Epithelial cell of esophagus (primary cell): Measurements from ENCODE around the gene DNAJC13.
A peak's percentile ranks its signal among the peaks of the same experiment; 100 is the strongest.
"Not testable (repeated sequence)": the region's sequence is repeated elsewhere in the genome, so short reads cannot be mapped to it uniquely, and the experiment has no call there.

Source experiments
- DNase-seq: peaks from one replicate; pipeline ENCODE4 v3.0.0; 2010; ENCODE audit warnings: low read depth
- H3K4me3 ChIP-seq: 2 replicates; pipeline ENCODE4 v1.5.1; 2011; ENCODE audit warnings: mild to moderate bottlenecking, low read length, control low read depth
- TF ChIP-seq, protein P1 (sequence below): IDR thresholded peaks from 2 replicates; pipeline ENCODE4 v1.5.1; 2011; ENCODE audit warnings: low read depth, mild to moderate bottlenecking, low read length, control low read depth, inconsistent platforms; ENCODE audit not compliant: insufficient read depth; ENCODE audit errors: missing control alignments

Gene DNAJC13

DNA sequence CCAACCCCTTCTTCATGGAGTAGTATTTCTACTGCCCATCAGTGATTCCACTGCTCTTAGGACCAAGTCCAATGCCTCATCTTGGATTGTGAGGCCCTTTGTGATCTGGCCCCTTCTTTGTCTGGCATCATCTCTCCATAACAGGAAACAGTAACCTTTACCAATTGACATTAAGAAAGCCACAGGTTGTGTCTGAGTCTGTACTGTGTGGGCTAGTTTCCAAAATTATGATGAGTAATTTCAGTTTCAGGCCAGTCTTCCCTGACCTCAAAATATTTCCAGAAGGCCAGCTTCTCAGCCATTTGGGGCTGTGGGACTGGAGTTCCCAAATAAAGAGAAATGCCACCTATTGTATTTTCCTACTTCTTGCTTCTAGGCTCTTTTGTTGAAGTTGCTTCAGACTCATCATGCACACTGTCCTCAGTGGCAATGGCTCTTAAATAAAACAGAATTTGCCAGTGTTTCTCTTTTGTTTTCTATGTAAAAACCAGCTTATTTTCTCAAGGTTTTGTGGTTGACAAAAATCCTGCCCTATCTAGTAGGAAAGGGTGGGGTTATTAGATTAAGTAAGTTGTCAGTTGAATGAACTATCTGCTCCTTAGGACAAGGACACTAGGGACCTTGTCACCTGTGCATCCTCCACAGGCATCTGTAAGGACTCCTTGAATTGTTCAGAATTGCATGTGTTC, 132.7 kb downstream of the DNAJC13 start:
- H3K4me3 ChIP-seq: no peak overlapping the region
- TF ChIP-seq, protein P1, sequence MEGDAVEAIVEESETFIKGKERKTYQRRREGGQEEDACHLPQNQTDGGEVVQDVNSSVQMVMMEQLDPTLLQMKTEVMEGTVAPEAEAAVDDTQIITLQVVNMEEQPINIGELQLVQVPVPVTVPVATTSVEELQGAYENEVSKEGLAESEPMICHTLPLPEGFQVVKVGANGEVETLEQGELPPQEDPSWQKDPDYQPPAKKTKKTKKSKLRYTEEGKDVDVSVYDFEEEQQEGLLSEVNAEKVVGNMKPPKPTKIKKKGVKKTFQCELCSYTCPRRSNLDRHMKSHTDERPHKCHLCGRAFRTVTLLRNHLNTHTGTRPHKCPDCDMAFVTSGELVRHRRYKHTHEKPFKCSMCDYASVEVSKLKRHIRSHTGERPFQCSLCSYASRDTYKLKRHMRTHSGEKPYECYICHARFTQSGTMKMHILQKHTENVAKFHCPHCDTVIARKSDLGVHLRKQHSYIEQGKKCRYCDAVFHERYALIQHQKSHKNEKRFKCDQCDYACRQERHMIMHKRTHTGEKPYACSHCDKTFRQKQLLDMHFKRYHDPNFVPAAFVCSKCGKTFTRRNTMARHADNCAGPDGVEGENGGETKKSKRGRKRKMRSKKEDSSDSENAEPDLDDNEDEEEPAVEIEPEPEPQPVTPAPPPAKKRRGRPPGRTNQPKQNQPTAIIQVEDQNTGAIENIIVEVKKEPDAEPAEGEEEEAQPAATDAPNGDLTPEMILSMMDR: no peak
- peak; percentile 45 for DNase-seq

DNA sequence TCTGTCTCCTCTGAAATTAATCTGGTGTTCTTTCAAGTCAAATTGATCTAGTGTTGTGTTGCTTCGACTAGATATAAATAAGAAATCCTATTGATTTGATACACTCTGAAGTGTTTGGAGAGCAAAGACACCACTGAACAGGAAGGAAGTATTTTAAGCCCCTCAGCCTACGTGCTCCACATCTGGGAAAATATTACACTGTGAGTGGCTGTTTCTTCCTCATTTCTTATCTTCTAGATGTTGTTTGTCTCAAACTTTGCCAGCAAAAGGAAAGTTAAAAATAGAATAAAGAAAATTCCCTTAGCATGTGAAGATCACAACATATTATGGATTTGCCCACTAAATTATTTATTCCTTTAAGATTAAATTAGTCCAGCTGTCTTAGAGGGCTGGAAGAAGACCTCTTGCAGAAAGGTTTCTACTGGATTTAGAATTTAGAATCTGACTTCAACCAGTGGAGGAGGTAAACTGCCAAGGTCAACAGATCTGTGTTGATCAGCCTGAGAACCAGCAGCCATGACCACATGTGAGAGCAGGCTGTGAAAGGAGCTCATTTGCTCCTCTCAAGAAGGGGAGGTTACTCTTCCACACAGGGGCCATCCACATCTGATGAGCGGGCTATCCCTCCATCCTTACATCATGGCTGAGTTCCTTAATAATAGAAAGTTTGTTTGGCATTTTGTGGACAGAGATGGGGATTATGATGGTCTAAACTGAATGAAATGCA, 133.4 kb downstream of the DNAJC13 start:
- DNase-seq: no peak
- TF ChIP-seq, protein P1: no peak
- H3K4me3 ChIP-seq: no peak overlapping the region

DNA sequence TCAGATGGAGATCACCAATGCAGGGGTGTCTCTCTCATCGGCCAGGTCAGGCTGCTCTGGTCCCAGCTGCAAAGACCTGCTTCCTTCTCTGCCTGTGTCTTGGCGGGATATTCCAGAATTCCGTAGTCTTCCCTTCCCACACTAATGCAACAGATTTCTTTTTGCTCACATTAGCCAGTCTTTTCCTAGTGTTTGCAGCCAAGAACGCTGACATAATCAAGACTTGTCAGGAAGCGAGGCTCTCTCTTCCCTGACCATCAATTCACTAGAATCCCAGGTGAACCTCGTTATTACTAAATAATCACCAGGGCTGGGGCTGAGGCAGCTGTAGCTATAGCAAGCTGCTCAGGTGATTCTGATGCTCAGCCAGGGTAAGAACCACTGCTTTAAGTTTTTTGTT, 136.5 kb downstream of the DNAJC13 start:
- no peak for DNase-seq
- TF ChIP-seq, protein P1: no peak

DNA sequence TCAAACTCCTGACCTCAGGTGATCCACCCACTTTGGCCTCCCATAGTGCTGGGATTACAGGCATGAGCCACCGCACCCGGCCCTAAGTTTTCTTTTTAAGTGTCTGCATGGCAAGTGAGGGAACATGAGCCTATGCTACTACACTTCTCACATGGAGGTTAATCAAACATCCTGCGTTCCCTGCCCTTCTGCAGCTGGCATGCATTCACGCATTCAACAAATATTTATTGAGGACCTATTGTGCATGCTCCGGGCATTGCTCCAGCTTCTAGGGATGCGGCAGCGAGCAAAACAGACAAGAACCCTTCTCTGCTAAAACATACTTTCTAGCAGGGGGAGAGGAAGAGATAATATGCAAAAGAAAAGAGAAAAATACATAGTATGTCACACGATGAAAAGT, 137.1 kb downstream of the DNAJC13 start:
- H3K4me3 ChIP-seq: no peak overlapping the region
- TF ChIP-seq, protein P1: no peak
- DNase-seq: no peak

More for the DNA sequence above, 136.5 kb downstream of the DNAJC13 start:
- no peak overlapping the region for H3K4me3 ChIP-seq

DNA sequence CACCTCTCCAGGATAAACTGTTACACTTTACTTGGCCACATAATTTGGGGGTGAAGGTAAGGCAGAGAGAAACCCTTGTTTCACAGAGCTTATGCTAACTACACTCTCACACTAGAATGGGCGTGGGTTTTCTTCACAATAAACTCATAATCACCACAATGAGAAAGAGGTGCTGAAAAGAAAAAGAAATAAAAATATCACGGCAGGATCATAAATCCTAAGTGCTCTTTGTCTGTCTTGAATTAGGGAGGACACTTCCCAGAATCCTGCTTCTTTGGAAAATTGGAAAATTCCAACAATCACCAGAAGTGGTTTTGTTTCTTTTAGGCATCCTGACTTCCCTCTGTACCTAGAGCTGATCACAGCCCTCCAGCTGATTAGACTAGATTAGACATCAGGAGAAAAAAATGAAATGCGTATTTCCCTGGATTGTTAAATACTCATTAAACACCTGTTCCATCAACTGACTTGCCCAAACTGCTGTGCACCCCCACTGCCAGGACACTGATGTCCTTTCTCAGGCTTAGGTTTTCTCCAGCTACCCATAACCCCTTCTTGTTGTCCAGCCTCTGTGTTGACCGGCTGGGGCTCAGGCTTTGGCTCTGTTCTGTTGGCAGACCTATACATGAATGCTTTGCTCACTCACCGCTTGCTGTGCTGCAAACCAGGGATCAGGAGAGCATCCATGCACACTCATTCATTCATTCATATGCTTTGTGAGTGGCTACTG, 138.2 kb downstream of the DNAJC13 start:
- no peak overlapping the region for H3K4me3 ChIP-seq
- DNase-seq: no peak
- TF ChIP-seq, protein P1: no peak

DNA sequence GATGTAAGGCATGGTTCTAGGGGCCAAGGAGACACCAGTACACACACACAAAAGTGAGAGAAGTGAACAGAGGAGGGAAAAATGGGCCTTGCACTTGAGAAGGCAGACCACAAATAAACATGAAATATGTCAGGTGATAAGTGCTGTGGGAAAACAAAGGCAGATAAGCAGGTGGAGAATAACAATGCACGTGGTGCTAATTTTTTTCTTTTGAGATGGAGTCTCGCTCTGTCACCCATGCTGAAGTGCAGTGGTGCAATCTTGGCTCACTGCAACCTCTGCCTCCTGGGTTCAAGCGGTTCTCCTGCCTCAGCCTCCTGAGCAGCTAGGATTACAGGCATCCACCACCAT, 138.7 kb downstream of the DNAJC13 start:
- not testable (repeated sequence) for DNase-seq

DNA sequence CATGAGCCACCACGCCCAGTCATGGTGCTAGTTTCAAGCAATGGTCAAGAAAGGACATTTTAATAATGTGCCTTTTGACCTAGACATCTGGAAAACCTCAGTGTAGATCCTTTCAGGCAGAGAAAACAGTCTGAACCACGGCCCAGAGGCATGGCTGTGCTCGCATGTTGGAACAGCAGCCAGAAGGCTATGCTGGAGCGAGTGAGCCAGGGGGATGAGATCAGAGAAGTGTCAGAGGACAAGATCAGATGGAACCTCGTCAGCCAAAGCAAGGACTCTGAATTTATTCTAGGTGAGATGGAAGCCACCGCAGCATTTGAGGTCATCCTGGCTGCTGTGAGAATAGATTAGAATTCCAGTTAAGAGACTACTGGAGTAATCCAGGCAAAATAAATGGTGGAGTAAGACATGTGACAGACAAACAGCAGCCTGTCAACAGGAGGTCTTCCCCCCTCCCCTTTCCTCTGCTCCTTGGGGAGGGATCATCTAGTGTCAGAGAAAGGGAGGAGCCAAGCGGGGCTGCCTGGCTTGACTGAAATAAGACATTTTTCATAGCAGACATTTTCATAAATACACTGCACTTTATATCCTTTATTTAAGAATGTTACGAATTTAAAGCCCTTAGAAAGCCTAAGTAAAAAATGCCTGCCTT, 139.3 kb downstream of the DNAJC13 start:
- H3K4me3 ChIP-seq: no peak overlapping the region
- TF ChIP-seq, protein P1: no peak
- DNase-seq: no peak

More for the DNA sequence above, 138.7 kb downstream of the DNAJC13 start:
- not testable (repeated sequence) for H3K4me3 ChIP-seq
